DOHH2 (cell line): ENCODE measurements around the gene HCN2.

ENCODE experiments used
- CTCF ChIP-seq: fragments of 200-600 bp; sonication (generic); IDR thresholded peaks from one replicate; pipeline ENCODE4 v1.5.1; 2014; ENCODE audit warnings: antibody characterized with exemption, mild to moderate bottlenecking, low read depth, low read length; ENCODE audit not compliant: poor library complexity, severe bottlenecking
- EZH2phosphoT487 ChIP-seq: fragments of 200-600 bp; sonication (generic); IDR thresholded peaks from 2 replicates; pipeline ENCODE4 v1.6.1; 2017; ENCODE audit warnings: borderline replicate concordance, mild to moderate bottlenecking, antibody characterized with exemption, low read length, moderate library complexity, mixed read lengths

GRCh38 chr19:547117-547516 lies 42.6 kb upstream of the HCN2 start:
- TF ChIP-seq EZH2phosphoT487 = no peak
- no peak for TF ChIP-seq CTCF
